Measurements from ENCODE around the gene RAD51D. TPM values are rescaled to one million over a fixed set of nuclear protein-coding genes. Genes with fewer than 3 reads are reported as not detected.

Gene RAD51D
- total RNA-seq, 1 donor from 2014 or later: 14.8 TPM

GRCh38 chr17:35148144-35148543, 28.5 kb upstream of the RAD51D start:
- DNase-seq (ENCODE audit: extremely low spot score, unreplicated experiment): no peak
- Mint-ChIP-seq H3K27me3 (ENCODE audit: unreplicated experiment) (peaks cover 34% of the 10 kb centered on the region), H3K4me3 (ENCODE audit: unreplicated experiment) (no peak overlapping the region), H3K27ac (ENCODE audit: unreplicated experiment) (no peak overlapping the region), H3K9me3 (ENCODE audit: unreplicated experiment) (no peaks in the 10 kb centered on the region), H3K4me1 (ENCODE audit: unreplicated experiment) (no peaks in the 10 kb centered on the region), H3K36me3 (ENCODE audit: unreplicated experiment) (no peaks in the 10 kb centered on the region)
- no peak for TF ChIP-seq CTCF (IDR thresholded peaks at IDR 0.05)

GRCh38 chr17:35147375-35147905, 27.8 kb upstream of the RAD51D start, which contains the start of gene UNC45B:
UNC45B (plus strand) TSS chr17:35147817; CDS start chr17:35148264, 447 bp downstream.
- no peak within 1 kb of the TSS for H3K27ac Mint-ChIP-seq (ENCODE audit: unreplicated experiment)
- peaks cover under 1% of the 10 kb centered on the region for H3K4me1 Mint-ChIP-seq (ENCODE audit: unreplicated experiment)
- no peak for DNase-seq (ENCODE audit: extremely low spot score, unreplicated experiment)

GRCh38 chr17:35146214-35146833, 26.7 kb upstream of the RAD51D start:
- H3K27me3 Mint-ChIP-seq (ENCODE audit: unreplicated experiment): peaks cover 24% of the 10 kb centered on the region
- H3K36me3 Mint-ChIP-seq (ENCODE audit: unreplicated experiment): no peaks in the 10 kb centered on the region
- H3K4me1 Mint-ChIP-seq (ENCODE audit: unreplicated experiment): peaks cover 5% of the 10 kb centered on the region
- no peak overlapping the region for H3K4me3 Mint-ChIP-seq (ENCODE audit: unreplicated experiment)
- no peaks in the 10 kb centered on the region for H3K9me3 Mint-ChIP-seq (ENCODE audit: unreplicated experiment)
- DNase-seq (ENCODE audit: extremely low spot score, unreplicated experiment): no peak
- H3K27ac Mint-ChIP-seq (ENCODE audit: unreplicated experiment): no peak overlapping the region
- no peak for TF ChIP-seq CTCF (IDR thresholded peaks at IDR 0.05)

More at GRCh38 chr17:35147375-35147905, 27.8 kb upstream of the RAD51D start, which contains the start of gene UNC45B:
- H3K4me3 Mint-ChIP-seq (ENCODE audit: unreplicated experiment): no peak within 1 kb of the TSS
- no peaks in the 10 kb centered on the region for H3K9me3 Mint-ChIP-seq (ENCODE audit: unreplicated experiment)
- H3K27me3 Mint-ChIP-seq (ENCODE audit: unreplicated experiment): peaks cover 28% of the 10 kb centered on the region
- no peak for TF ChIP-seq CTCF (IDR thresholded peaks at IDR 0.05)
- no peaks in the 10 kb centered on the region for H3K36me3 Mint-ChIP-seq (ENCODE audit: unreplicated experiment)

GRCh38 chr17:35144840-35145239, 25.2 kb upstream of the RAD51D start:
- no peak for TF ChIP-seq CTCF (IDR thresholded peaks at IDR 0.05)
- H3K4me3 Mint-ChIP-seq (ENCODE audit: unreplicated experiment): no peak overlapping the region
- no peak for DNase-seq (ENCODE audit: extremely low spot score, unreplicated experiment)
- peaks cover 13% of the 10 kb centered on the region for H3K4me1 Mint-ChIP-seq (ENCODE audit: unreplicated experiment)
- no peaks in the 10 kb centered on the region for H3K9me3 Mint-ChIP-seq (ENCODE audit: unreplicated experiment)
- H3K27me3 Mint-ChIP-seq (ENCODE audit: unreplicated experiment): peaks cover 24% of the 10 kb centered on the region
- no peaks in the 10 kb centered on the region for H3K36me3 Mint-ChIP-seq (ENCODE audit: unreplicated experiment)
- no peak overlapping the region for H3K27ac Mint-ChIP-seq (ENCODE audit: unreplicated experiment)

- Mint-ChIP-seq H3K36me3 (ENCODE audit: unreplicated experiment) (peaks cover 5% of the 10 kb centered on the region), H3K4me3 (ENCODE audit: unreplicated experiment) (peak overlapping the region; percentile 82), H3K27ac (ENCODE audit: unreplicated experiment) (no peak overlapping the region), H3K27me3 (ENCODE audit: unreplicated experiment) (peaks cover 15% of the 10 kb centered on the region), H3K4me1 (ENCODE audit: unreplicated experiment) (peaks cover 13% of the 10 kb centered on the region), H3K9me3 (ENCODE audit: unreplicated experiment) (no peaks in the 10 kb centered on the region)
- TF ChIP-seq CTCF (IDR thresholded peaks at IDR 0.05): peak; percentile 3
- no peak for DNase-seq (ENCODE audit: extremely low spot score, unreplicated experiment)
These were observed 22.8 kb upstream of the RAD51D start for GRCh38 chr17:35142467-35142796.

Data from osteocyte (in vitro differentiated cells).